ENCODE measurements around the gene UBE2J2. TPM values are rescaled to one million over a fixed set of nuclear protein-coding genes. Genes with fewer than 3 reads are reported as not detected.

UBE2J2 gene
- total RNA-seq, 1 donor from 2014 or later: 52.0 TPM

- DNase-seq (ENCODE audit: low spot score): no peak
- Mint-ChIP-seq H3K9me3 (ENCODE audit: low read depth) (no peaks in the 10 kb centered on the region), H3K36me3 (ENCODE audit: low read depth) (peaks cover 18% of the 10 kb centered on the region), H3K27me3 (ENCODE audit: low read depth) (no peaks in the 10 kb centered on the region), H3K27ac (ENCODE audit: unreplicated experiment) (peak overlapping the region; percentile 98), H3K4me3 (ENCODE audit: unreplicated experiment) (peak overlapping the region; percentile 24), H3K4me1 (ENCODE audit: low read depth) (peaks cover 31% of the 10 kb centered on the region)
- peak; percentile 82 for TF ChIP-seq CTCF (IDR thresholded peaks at IDR 0.05)
Measured at GRCh38 chr1:1264868-1265272, 8.8 kb downstream of the UBE2J2 start.

- peak overlapping the region; percentile 98 for H3K27ac Mint-ChIP-seq (ENCODE audit: unreplicated experiment)
Measured at GRCh38 chr1:1264026-1264425, 9.6 kb downstream of the UBE2J2 start.

GRCh38 chr1:1262758-1263157 lies 10.9 kb downstream of the UBE2J2 start:
- Mint-ChIP-seq H3K36me3 (ENCODE audit: low read depth) (peaks cover 25% of the 10 kb centered on the region), H3K27ac (ENCODE audit: unreplicated experiment) (no peak overlapping the region)

More at GRCh38 chr1:1264026-1264425, 9.6 kb downstream of the UBE2J2 start:
- Mint-ChIP-seq H3K9me3 (ENCODE audit: low read depth) (no peaks in the 10 kb centered on the region), H3K36me3 (ENCODE audit: low read depth) (peaks cover 23% of the 10 kb centered on the region), H3K27me3 (ENCODE audit: low read depth) (no peaks in the 10 kb centered on the region), H3K4me1 (ENCODE audit: low read depth) (peaks cover 29% of the 10 kb centered on the region), H3K4me3 (ENCODE audit: unreplicated experiment) (no peak overlapping the region)
- TF ChIP-seq CTCF (IDR thresholded peaks at IDR 0.05): no peak
- no peak for DNase-seq (ENCODE audit: low spot score)

GRCh38 chr1:1262071-1262470 lies 11.6 kb downstream of the UBE2J2 start:
- peaks cover 26% of the 10 kb centered on the region for H3K36me3 Mint-ChIP-seq (ENCODE audit: low read depth)
- H3K4me1 Mint-ChIP-seq (ENCODE audit: low read depth): peaks cover 29% of the 10 kb centered on the region
- H3K4me3 Mint-ChIP-seq (ENCODE audit: unreplicated experiment): no peak overlapping the region
- DNase-seq (ENCODE audit: low spot score): no peak
- H3K27ac Mint-ChIP-seq (ENCODE audit: unreplicated experiment): no peak overlapping the region
- no peaks in the 10 kb centered on the region for H3K9me3 Mint-ChIP-seq (ENCODE audit: low read depth)
- no peaks in the 10 kb centered on the region for H3K27me3 Mint-ChIP-seq (ENCODE audit: low read depth)
- TF ChIP-seq CTCF (IDR thresholded peaks at IDR 0.05): no peak

More at GRCh38 chr1:1262758-1263157, 10.9 kb downstream of the UBE2J2 start:
- no peaks in the 10 kb centered on the region for H3K9me3 Mint-ChIP-seq (ENCODE audit: low read depth)
- DNase-seq (ENCODE audit: low spot score): no peak
- TF ChIP-seq CTCF (IDR thresholded peaks at IDR 0.05): no peak
- no peaks in the 10 kb centered on the region for H3K27me3 Mint-ChIP-seq (ENCODE audit: low read depth)
- no peak overlapping the region for H3K4me3 Mint-ChIP-seq (ENCODE audit: unreplicated experiment)
- peaks cover 29% of the 10 kb centered on the region for H3K4me1 Mint-ChIP-seq (ENCODE audit: low read depth)

- DNase-seq (ENCODE audit: low spot score): no peak
Measured at GRCh38 chr1:1260843-1261560, 12.7 kb downstream of the UBE2J2 start.

More at GRCh38 chr1:1260843-1261560, 12.7 kb downstream of the UBE2J2 start:
- Mint-ChIP-seq H3K27ac (ENCODE audit: unreplicated experiment) (no peak overlapping the region), H3K9me3 (ENCODE audit: low read depth) (no peaks in the 10 kb centered on the region), H3K27me3 (ENCODE audit: low read depth) (no peaks in the 10 kb centered on the region), H3K4me3 (ENCODE audit: unreplicated experiment) (no peak overlapping the region), H3K4me1 (ENCODE audit: low read depth) (peaks cover 26% of the 10 kb centered on the region), H3K36me3 (ENCODE audit: low read depth) (peaks cover 29% of the 10 kb centered on the region)
- no peak for TF ChIP-seq CTCF (IDR thresholded peaks at IDR 0.05)

Data from chondrocyte (in vitro differentiated cells).